Measurements from ENCODE around the gene GCG.
A peak's percentile ranks its signal among the peaks of the same experiment; 100 is the strongest.

Gene GCG

DNA sequence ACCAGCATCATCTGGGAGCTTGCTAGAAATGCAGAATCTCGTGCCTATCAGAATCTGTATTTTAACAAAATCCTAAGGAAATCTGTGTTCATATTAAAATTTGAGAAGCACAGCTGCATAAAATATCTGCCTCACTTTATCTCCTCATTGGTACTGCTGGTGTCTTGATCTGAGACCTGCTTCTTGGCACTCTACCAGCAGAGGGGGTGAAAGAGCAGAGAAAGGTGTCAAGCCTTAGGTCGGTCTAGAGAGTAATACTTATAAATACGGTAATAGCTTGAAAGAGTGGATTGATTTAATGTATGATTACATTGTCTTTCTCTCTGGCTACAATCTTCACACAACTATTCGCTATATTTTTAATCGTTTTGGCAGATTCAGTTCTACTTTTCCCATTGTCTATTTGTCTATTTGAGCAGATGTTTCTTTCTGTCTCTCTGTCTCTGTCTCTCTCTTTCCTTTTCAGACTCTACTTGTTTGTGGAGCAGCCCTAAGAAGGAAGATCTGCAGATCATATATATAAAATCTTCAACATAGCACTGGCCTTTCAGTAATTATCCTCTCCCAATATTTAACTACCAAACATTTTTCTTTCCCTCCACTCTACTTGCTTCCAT is 1.7 kb upstream of the GCG start:
- DNase-seq (ENCODE audit: low read depth): peak; percentile 41
- TF ChIP-seq CTCF (conservative IDR thresholded peaks at IDR 0.05; ENCODE audit: low read length): peak; percentile 72
- no peak overlapping the region for H3K4me3 ChIP-seq (ENCODE audit: low read length)

- DNase-seq (ENCODE audit: low read depth): no peak
- TF ChIP-seq CTCF (conservative IDR thresholded peaks at IDR 0.05; ENCODE audit: low read length): no peak
- no peak overlapping the region for H3K4me3 ChIP-seq (ENCODE audit: low read length)
Measured at GRCh38 chr2:162149940-162150339, 2.1 kb downstream of the GCG start.

DNA sequence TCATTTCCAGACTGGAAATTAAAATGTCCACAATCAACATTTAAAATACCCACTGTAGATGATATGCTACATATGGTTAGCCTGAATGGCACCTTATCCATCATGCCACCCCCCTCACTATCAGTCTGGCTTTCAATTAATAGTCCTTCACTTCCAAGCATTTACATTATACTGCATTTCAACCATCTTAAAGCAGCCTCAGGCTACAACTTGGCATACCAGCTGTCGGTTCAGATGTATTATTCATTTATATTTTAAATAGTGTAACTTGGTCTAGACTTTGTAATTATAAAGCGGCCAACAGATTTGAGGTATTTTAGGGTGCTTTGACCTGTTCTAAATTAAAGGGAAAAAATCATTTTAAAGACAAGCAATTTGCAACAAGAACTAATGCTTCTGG is 2.6 kb downstream of the GCG start:
- no peak overlapping the region for H3K4me3 ChIP-seq (ENCODE audit: low read length)
- no peak for DNase-seq (ENCODE audit: low read depth)
- TF ChIP-seq CTCF (conservative IDR thresholded peaks at IDR 0.05; ENCODE audit: low read length): no peak

DNA sequence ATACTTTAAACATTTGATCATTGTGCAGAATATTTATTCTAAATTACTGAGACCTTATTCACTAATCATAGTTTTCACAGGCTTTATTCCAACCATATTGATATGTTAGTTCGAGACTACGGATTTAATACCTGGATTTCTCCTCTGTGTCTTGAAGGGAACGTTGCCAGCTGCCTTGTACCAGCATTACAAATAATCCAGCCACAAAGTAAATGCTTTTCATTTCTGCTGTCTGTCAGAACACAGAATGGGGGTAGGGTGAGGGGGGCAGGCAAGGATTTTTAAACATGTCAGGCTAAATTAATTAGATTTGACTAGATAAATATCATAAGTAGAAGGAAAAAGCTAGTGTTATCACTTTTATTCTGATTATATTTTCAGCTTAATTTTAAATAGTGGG is 3.1 kb downstream of the GCG start:
- TF ChIP-seq CTCF (conservative IDR thresholded peaks at IDR 0.05; ENCODE audit: low read length): no peak
- H3K4me3 ChIP-seq (ENCODE audit: low read length): no peak overlapping the region
- no peak for DNase-seq (ENCODE audit: low read depth)

DNA sequence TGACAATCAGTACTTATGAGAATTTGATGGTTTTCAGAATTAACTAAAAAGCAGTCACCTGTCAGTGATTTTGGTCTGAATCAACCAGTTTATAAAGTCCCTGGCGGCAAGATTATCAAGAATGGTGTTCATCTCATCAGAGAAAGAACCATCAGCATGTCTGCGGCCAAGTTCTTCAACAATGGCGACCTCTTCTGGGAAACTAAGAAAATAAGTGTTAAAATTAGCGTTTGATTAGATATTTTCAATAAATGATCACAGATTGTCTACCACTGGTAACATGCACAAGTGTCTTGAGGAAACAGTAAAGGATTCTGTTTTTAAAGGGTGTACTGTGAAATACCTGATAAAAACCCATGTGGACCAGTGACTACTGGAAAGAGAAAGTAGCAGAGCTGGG is 8.1 kb downstream of the GCG start:
- no peak for DNase-seq (ENCODE audit: low read depth)
- H3K4me3 ChIP-seq (ENCODE audit: low read length): no peak overlapping the region
- TF ChIP-seq CTCF (conservative IDR thresholded peaks at IDR 0.05; ENCODE audit: low read length): no peak

- TF ChIP-seq CTCF (conservative IDR thresholded peaks at IDR 0.05; ENCODE audit: low read length): no peak
- no peak for DNase-seq (ENCODE audit: low read depth)
- H3K4me3 ChIP-seq (ENCODE audit: low read length): no peak overlapping the region
Measured at GRCh38 chr2:162138310-162138709, 13.7 kb downstream of the GCG start.

- DNase-seq (ENCODE audit: low read depth): no peak
- H3K4me3 ChIP-seq (ENCODE audit: low read length): no peak overlapping the region
- no peak for TF ChIP-seq CTCF (conservative IDR thresholded peaks at IDR 0.05; ENCODE audit: low read length)
Measured at GRCh38 chr2:162127422-162127821, 24.6 kb downstream of the GCG start.

Data from AG10803 (cell line).